ENCODE results near the gene CDK11B.
A peak's percentile ranks its signal among the peaks of the same experiment; 100 is the strongest.
"Not testable (repeated sequence)": the region's sequence is repeated elsewhere in the genome, so short reads cannot be mapped to it uniquely, and the experiment has no call there.

Gene CDK11B

GRCh38 chr1:1658583-1659549, at the start of gene CDK11B:
CDK11B (minus strand) TSS chr1:1659004; CDS start chr1:1657485, 1,519 bp downstream.
- DNase-seq = peak; percentile 76 to 87

DNA sequence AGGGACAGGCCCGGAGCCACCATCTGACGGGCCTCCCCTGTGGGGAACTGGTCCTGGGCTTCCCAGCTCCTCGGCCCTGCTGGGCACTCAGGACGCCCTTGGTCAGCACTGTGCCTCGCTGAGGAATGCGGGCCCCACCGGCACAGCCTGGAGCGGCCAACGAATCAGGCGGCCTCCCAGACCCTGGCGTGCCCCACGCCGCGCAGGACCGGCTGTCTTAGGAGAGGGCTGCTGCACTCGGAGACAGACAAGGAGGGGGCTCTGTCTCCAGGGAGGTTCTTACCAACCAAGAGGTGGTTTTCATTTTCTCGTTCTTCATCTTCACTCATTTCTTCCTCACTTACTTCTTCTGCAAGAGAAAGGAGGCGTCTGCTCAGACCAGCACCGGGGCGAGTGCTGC, 49.1 kb upstream of the CDK11B start:
- not testable (repeated sequence) for DNase-seq

DNA sequence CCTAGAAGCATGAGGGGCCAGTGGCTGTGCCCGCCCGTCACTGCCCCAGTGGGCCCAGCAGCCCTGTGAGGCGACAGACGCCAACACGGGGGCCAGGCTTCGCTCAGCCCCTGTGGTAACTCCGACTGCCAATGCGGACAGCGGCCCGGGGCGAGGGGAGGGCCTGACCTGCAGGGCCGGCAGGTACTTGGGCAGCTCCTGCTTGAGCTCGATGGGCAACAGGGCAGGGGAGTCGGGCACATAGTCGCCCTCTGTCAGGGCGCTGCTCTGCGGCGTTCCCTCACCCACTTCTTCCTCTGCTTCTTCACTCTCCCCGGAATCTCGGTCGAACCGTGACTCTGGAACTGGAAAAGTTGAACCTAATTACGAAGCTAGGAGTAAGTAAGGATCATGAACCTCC, 48.4 kb upstream of the CDK11B start:
- DNase-seq = not testable (repeated sequence)

DNA sequence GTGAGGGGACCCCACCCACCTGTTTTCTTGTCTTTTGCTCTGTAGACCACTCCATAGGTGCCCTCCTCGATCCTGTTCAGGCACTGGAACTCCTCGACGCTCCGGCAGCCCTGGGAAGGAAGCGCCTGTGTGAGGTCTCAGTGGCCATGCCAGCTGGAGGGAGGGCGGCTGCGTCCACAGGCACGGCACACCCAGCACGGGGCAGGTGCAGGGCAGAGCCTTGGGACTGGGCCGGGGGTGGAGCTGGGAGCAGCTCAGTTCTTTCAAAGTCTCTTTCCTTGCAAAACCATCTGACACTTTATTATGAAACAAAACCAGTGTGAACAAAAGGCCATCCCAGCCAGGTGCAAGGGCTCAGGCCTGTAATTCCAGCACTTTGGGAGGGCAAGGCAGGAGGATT, 46.8 kb upstream of the CDK11B start:
- not testable (repeated sequence) for DNase-seq

GRCh38 chr1:1704284-1704957, 45.6 kb upstream of the CDK11B start:
- DNase-seq = not testable (repeated sequence)

DNA sequence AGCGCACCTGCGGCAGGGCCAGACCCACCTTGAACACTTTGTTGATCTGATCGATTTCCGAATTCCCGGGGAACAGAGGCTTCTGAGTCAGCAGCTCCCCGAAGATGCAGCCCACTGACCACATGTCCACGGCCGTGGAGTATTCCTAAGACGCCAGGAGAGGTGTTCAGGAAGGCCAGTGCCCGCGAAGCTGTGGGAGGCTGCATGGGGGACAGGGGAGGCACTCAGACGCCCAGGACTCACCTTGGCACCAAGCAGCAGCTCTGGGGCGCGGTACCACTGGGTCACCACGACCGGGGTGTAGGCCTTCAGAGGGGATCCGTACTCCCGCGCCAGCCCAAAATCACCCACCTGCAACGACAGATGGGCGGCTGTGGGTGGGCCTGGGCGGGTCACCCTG, 45.0 kb upstream of the CDK11B start:
- DNase-seq = no peak

- DNase-seq = not testable (repeated sequence)
Observed at GRCh38 chr1:1702506-1702905, 43.7 kb upstream of the CDK11B start.

GRCh38 chr1:1700557-1700956, 41.8 kb upstream of the CDK11B start:
- DNase-seq = not testable (repeated sequence)

DNA sequence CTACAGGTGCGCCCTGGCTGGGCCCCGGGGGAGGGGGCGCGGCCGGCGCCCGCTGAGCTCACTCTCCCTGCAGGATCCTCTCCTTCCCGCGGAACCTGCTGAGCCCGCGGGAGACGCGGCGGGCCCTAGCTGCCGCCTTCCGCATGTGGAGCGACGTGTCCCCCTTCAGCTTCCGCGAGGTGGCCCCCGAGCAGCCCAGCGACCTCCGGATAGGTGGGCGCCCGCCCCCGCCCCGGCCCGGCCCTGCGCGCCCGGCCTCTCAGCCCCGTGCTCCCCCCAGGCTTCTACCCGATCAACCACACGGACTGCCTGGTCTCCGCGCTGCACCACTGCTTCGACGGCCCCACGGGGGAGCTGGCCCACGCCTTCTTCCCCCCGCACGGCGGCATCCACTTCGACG, 41.3 kb upstream of the CDK11B start:
- DNase-seq = not testable (repeated sequence)

- not testable (repeated sequence) for DNase-seq
Observed at GRCh38 chr1:1699061-1699460, 40.3 kb upstream of the CDK11B start.

DNA sequence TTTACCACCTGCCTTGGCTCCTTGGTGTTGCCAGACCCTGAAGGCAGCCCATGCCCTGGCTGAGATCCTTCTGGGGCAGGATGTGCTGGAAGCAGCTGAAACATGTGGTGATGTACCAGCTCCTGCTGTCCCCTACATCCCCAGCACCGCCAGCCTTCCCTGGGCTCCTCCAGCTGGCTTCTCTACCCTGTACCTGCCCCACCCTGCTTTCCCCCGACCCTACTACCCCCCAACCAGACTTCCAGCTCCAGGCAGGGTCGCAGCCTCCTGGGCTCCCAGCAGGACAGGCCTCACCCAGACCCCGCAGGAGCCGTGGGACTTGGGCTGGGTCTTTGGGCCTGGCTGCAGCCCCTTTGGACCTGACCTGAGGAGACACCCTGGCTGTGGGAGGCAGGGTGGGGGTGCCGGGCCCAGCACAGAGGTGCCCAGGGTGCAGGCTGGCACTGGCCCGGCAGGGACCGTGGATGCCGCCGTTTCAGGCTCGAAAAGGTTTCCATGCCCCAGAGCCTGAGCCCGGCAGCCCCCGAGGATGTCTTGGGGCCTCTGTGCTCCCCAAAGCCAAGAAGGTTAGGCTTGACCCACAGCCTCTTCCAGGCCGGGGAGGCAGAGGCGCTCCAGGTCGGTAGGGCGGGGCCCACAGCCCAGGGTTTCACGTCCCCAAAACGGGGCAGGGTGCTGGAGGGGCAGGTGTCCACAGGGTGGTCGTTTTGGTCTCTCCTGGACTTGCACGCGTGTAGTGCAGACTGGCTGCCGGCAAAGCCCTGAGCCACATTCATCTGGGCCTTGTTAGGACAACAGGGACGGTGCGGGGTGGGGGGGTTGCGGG, 38.8 kb upstream of the CDK11B start:
- not testable (repeated sequence) for DNase-seq

DNA sequence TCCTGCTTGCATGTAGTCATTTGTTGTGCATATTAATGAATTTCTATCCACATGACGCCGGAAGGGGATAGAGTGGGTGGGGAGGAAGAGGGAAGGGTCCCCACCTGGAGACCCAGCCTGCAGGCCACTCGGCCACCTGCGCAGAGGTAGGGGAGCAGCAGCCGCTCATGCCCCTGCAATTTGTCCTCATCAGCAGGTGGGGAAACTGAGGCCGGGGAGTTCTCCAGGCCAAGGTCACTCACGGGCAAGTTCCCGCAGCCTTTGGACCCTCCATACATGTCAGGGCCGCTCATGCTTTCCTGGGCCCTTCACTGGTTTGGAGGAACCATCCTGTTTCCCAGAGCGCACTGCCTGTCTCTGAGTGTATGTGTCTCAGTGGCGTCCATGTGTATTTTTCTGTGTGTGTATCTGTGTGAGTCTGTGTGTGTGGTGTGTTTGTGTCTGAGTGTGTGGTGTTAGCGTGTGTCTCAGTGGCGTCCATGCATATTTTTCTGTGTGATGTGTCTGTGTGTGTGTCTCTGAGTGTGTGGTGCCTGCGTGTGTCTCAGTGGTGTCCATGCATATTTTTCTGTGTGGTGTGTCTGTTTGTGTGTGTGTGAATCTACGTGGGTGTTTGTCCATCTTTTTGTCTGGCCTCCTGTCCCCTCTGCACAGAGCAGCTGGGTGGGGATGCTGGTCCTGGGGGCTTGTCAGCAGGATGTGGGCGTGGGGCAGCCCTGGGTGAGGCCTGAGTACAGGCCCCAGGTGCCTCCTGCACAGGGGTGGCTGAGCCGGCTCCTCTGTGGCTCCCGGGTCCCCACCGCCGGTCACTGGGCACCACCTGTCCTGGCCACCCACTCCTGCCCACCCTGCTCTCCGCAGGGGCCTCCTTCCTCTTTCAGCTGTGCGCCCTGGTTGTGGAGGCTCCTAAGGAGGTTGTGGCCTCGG, 37.9 kb upstream of the CDK11B start:
- not testable (repeated sequence) for DNase-seq

- DNase-seq = peak; percentile 67 to 80
Observed at GRCh38 chr1:1692714-1693647, 34.2 kb upstream of the CDK11B start, which contains the start of gene SLC35E2B. SLC35E2B (minus strand) TSS chr1:1692795; CDS start chr1:1676699, 16,096 bp downstream.

DNA sequence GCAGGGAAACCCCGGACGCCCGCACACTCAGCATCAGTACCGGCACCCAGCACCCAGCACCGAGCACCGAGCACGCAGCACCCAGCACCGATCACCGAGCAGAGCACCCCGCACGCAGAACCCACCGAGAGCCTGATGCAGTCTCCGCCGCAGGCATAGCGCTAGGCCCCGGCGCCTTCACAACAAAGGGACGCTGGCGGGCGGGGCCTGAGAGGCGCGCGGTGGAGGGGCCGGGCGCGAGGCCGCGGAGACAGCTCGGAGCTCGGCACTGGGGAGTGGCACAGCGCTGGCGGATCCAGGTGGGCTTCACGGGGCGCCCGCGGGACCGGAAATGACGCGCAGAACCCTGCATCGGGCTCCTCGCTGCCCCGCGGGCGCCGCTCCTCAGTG, 33.5 kb upstream of the CDK11B start:
- peak; percentile 66 to 67 for DNase-seq

DNA sequence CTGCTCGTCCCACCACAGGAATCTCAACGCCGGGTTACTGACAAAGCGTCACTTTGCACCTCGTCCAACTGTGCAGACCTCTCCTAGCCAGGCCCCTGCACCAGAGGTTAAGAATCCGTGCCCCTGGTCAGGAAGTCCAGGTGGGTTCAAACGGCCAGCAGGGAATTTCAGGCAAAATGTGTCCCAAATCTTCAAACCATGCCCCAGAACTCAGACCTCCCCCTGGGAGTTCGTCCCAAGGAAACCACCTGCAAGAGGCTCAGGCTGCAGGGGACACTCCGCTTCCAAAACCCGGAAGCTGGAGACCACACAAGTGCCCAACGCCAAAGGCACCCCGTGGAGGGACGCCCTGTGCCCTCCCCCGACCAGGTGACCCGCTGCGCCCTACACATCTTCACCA, 32.6 kb upstream of the CDK11B start:
- not testable (repeated sequence) for DNase-seq

DNA sequence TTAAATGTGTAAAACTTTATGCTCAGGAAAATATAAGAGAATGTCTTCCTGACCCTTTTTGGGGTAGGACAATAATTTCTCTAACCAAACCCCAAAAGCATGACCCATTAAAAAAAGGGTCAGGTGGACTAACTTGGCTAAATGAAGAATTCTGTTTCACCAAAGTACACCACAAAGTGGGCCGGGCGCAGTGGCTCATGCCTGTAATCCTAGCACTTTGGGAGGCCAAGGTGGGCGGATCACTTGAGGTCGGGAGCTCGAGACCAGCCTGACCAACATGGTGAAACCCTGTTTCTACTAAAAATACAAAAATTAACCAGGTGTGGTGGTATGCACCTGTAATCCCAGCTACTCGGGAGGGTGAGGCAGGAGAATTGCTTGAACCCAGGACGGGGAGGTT, 30.7 kb upstream of the CDK11B start:
- not testable (repeated sequence) for DNase-seq

- DNase-seq = no peak
Observed at GRCh38 chr1:1687846-1688245, 29.0 kb upstream of the CDK11B start.

DNA sequence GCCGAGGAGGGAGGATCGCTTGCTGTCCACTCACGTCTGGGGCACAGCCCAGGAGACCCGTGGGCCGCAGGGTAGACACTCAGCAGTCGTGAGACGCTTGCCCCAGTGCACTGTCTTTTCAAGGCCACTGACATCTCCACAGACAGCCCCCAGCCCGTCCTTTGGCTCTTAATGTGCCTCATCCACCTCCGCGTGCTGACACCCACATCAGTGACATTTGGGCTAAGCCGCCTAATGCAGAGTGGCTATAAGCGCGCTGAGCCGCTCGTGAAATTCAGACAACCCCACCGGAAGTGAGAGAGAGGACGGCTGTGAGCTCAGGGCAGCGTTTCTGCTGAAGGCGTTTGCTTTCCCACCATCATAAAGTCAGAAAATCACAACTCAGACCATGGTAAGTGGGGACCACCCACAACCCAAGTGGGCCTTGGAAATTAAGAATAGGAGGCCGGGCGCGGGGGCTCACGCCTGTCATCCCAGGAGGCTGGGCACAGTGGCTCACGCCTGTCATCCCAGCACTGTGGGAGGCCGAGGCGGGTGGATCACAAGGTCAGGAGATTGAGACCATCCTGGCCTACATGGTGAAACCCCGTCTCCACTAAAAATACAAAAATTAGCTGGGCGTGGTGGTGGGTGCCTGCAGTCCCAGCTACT, 25.4 kb upstream of the CDK11B start:
- DNase-seq = no peak

GRCh38 chr1:1683104-1683905, 24.5 kb upstream of the CDK11B start:
- no peak for DNase-seq

Data from NCI-H524 (cell line).